ENCODE results near the gene CALY.

Gene CALY

DNA sequence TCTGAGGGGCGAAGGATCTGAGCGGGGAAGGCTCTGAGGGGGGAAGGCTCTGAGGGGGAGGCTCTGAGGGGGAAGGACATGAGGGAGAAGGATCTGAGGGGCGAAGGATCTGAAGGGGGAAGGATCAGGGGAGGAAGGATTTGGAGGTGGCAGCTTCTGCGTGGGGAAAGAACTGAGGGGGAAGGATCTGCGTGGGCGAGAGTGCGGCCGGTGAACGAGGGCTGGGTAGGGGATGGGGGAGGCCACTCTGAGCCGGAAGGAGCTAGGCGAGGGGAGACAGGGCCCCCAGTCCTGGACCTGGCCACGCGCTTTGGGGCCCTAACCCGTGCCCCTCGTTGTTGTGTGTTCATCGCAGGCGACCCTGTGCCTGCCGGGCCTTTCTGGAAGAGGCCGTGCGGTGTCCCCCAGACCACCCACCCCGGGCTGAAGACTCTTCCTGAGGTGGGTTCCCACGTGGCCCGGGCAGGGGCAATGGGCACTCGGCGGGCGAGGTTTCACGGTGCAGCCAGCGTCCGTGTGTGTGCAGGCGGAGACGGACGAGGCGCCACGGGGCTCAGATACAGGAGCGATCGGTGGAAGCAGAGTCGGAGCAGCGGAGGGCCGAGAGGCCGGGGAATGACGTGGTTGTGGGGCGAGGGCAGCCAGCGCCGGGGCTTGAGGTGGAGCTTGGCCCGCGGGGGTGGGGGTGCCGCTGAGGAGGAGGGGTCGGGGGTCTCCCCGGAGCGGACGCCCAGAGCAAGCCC lies 2.0 kb downstream of the CALY start (continued):
- TF ChIP-seq, protein P1, sequence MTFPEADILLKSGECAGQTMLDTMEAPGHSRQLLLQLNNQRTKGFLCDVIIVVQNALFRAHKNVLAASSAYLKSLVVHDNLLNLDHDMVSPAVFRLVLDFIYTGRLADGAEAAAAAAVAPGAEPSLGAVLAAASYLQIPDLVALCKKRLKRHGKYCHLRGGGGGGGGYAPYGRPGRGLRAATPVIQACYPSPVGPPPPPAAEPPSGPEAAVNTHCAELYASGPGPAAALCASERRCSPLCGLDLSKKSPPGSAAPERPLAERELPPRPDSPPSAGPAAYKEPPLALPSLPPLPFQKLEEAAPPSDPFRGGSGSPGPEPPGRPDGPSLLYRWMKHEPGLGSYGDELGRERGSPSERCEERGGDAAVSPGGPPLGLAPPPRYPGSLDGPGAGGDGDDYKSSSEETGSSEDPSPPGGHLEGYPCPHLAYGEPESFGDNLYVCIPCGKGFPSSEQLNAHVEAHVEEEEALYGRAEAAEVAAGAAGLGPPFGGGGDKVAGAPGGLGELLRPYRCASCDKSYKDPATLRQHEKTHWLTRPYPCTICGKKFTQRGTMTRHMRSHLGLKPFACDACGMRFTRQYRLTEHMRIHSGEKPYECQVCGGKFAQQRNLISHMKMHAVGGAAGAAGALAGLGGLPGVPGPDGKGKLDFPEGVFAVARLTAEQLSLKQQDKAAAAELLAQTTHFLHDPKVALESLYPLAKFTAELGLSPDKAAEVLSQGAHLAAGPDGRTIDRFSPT (tag by site-specific recombination; IDR thresholded peaks at IDR 0.05): peak; percentile 51; the same call in 1 of the 2 replicates
- TF ChIP-seq ZFHX2 (tag by site-specific recombination; conservative IDR thresholded peaks at IDR 0.05): peak; percentile 90
- TF ChIP-seq ZBTB8A (tag by site-specific recombination; IDR thresholded peaks at IDR 0.05): peak; percentile 43; the same call in 1 of the 2 replicates
- no peak for TF ChIP-seq ZNF174 (tag by site-specific recombination; IDR thresholded peaks at IDR 0.05)
- TF ChIP-seq ZBTB17 (tag by site-specific recombination; IDR thresholded peaks at IDR 0.05): peak; percentile 95
- no peak for TF ChIP-seq GLI4 (tag by site-specific recombination; IDR thresholded peaks at IDR 0.05)
- TF ChIP-seq ZNF837 (tag by site-specific recombination; IDR thresholded peaks at IDR 0.05): no peak
- TF ChIP-seq, protein P2, sequence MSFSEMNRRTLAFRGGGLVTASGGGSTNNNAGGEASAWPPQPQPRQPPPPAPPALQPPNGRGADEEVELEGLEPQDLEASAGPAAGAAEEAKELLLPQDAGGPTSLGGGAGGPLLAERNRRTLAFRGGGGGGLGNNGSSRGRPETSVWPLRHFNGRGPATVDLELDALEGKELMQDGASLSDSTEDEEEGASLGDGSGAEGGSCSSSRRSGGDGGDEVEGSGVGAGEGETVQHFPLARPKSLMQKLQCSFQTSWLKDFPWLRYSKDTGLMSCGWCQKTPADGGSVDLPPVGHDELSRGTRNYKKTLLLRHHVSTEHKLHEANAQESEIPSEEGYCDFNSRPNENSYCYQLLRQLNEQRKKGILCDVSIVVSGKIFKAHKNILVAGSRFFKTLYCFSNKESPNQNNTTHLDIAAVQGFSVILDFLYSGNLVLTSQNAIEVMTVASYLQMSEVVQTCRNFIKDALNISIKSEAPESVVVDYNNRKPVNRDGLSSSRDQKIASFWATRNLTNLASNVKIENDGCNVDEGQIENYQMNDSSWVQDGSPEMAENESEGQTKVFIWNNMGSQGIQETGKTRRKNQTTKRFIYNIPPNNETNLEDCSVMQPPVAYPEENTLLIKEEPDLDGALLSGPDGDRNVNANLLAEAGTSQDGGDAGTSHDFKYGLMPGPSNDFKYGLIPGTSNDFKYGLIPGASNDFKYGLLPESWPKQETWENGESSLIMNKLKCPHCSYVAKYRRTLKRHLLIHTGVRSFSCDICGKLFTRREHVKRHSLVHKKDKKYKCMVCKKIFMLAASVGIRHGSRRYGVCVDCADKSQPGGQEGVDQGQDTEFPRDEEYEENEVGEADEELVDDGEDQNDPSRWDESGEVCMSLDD (tag by site-specific recombination; IDR thresholded peaks at IDR 0.05): peak; percentile 36; the same call in 1 of the 2 replicates
- TF ChIP-seq ZFP37 (tag by site-specific recombination; IDR thresholded peaks at IDR 0.05): no peak

DNA sequence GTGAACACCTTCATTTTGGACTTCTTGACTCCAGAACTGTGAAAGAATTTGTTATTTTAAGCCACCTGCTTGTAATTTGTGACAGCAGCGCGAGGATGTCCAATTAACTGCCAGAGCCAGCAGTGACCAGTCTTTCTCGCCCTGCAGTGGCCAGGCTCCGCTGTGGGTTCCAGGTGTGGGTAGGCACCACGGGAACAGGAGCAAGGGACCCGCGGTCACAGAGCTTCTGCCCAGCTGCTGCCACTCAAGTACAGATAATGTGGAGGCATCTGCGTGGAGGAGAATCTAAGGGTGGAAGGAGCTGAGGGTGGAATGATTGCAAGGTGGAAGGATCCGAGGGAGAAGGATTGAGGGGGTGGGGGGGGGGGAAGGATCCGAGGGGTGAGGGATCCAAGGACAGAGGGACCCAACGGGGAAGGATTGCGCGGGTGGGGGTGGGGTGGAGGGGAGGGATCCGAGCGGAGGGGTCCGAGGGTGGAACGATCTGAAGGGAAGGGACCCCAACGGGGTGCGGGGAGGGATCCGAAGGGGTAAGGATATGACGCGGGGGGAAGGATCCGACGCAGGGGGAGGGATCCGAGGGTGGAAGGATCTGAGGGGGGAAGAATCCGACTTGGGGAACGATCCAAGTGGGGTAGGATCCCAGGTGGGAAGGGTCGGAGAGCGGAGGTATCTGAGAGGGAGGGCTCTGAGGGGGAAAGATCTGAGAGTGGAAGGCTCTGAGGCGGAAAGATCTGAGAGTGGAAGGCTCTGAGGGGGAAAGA lies 3.6 kb downstream of the CALY start:
- H3K4me3 ChIP-seq (ENCODE audit: low read depth, low read length): no peak overlapping the region
- CTCF ChIA-PET: no interaction called here
- no peaks in the 10 kb centered on the region for H3K9me3 ChIP-seq (ENCODE audit: control insufficient read depth, insufficient read depth, low read depth, low read length)
- H3K36me3 ChIP-seq (ENCODE audit: control insufficient read depth in 2 of 2, insufficient read depth in 1 of 2, low read length in 2 of 2): no peaks in the 10 kb centered on the region
- POLR2A ChIA-PET: no interaction called here
- H3K27ac ChIP-seq (ENCODE audit: extremely low read depth, low read depth, low read length): no peak overlapping the region
- TF ChIP-seq ZSCAN30 (tag by site-specific recombination; IDR thresholded peaks at IDR 0.05) (no peak), ZNF610 (tag by site-specific recombination; IDR thresholded peaks at IDR 0.05; ENCODE audit: borderline replicate concordance) (no peak), ZNF629 (tag by site-specific recombination; IDR thresholded peaks at IDR 0.05) (no peak)
- TF ChIP-seq, protein P3, sequence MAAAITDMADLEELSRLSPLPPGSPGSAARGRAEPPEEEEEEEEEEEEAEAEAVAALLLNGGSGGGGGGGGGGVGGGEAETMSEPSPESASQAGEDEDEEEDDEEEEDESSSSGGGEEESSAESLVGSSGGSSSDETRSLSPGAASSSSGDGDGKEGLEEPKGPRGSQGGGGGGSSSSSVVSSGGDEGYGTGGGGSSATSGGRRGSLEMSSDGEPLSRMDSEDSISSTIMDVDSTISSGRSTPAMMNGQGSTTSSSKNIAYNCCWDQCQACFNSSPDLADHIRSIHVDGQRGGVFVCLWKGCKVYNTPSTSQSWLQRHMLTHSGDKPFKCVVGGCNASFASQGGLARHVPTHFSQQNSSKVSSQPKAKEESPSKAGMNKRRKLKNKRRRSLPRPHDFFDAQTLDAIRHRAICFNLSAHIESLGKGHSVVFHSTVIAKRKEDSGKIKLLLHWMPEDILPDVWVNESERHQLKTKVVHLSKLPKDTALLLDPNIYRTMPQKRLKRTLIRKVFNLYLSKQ (tag by site-specific recombination; IDR thresholded peaks at IDR 0.05; ENCODE audit: borderline replicate concordance): no peak
- TF ChIP-seq, protein P4, sequence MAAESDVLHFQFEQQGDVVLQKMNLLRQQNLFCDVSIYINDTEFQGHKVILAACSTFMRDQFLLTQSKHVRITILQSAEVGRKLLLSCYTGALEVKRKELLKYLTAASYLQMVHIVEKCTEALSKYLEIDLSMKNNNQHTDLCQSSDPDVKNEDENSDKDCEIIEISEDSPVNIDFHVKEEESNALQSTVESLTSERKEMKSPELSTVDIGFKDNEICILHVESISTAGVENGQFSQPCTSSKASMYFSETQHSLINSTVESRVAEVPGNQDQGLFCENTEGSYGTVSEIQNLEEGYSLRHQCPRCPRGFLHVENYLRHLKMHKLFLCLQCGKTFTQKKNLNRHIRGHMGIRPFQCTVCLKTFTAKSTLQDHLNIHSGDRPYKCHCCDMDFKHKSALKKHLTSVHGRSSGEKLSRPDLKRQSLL (tag by site-specific recombination; IDR thresholded peaks at IDR 0.05): no peak
- peaks cover 5% of the 10 kb centered on the region; the same call in 1 of the 2 replicates for H3K4me1 ChIP-seq (ENCODE audit: control insufficient read depth, insufficient read depth, low read length)
